ENCODE results near the gene B3GALT6. TPM values are rescaled to one million over a fixed set of nuclear protein-coding genes. Genes with fewer than 3 reads are reported as not detected.
A peak's percentile ranks its signal among the peaks of the same experiment; 100 is the strongest.
"Not testable (repeated sequence)": the region's sequence is repeated elsewhere in the genome, so short reads cannot be mapped to it uniquely, and the experiment has no call there.

Gene B3GALT6
- total RNA-seq, 2 donors from 2014 or later: 8.4 to 9.4 TPM

DNA sequence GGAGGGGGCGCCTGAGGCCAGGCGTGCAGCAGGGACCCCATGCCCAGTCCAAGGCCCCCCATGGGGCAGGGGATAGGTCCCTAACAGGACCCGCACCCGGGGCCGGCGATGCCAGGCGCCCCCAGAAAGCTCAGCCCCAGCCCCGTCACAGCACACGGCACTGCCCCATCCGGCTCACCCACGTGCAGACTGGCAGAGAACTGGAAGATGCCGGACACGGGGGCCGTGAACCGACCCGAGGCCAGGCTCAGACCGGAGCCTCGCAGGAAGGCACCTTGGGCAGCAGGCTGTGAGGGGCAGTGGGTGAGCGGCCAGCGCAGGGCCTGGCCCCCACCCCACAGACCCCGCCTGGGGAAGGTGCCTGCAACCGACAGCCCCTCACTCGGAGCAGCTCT is 11.2 kb downstream of the B3GALT6 start:
- no peaks in the 10 kb centered on the region for H3K4me1 Mint-ChIP-seq
- H3K27me3 Mint-ChIP-seq: no peaks in the 10 kb centered on the region
- H3K9me3 ChIP-seq (ENCODE audit: control insufficient read depth, low read length, poor library complexity, severe bottlenecking): no peaks in the 10 kb centered on the region
- no peak for ATAC-seq
- H3K27ac Mint-ChIP-seq: no peak overlapping the region
- no peak for DNase-seq
- no peak overlapping the region for H3K4me3 Mint-ChIP-seq
- no peaks in the 10 kb centered on the region for H3K36me3 Mint-ChIP-seq (ENCODE audit: low read depth)

DNA sequence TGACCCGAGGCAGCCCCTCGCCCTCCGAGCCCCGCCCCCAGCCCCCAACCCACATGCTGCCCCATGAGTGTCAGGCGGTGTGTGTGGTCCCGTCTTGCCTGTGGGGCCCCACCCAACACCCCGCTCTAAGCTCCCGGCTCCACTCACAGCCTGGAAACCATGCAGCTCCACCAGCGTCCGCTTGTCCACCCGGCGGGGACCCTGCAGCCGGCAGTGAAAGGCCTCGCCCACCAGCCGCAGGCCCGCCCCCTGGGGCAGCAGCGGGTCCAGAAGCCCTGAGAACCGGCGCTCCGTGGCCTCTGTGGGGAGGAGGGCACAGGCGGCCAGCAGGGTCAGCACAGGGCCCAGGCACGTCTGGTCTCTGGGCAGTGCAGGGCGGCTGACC is 11.8 kb downstream of the B3GALT6 start:
- ATAC-seq: no peak

DNA sequence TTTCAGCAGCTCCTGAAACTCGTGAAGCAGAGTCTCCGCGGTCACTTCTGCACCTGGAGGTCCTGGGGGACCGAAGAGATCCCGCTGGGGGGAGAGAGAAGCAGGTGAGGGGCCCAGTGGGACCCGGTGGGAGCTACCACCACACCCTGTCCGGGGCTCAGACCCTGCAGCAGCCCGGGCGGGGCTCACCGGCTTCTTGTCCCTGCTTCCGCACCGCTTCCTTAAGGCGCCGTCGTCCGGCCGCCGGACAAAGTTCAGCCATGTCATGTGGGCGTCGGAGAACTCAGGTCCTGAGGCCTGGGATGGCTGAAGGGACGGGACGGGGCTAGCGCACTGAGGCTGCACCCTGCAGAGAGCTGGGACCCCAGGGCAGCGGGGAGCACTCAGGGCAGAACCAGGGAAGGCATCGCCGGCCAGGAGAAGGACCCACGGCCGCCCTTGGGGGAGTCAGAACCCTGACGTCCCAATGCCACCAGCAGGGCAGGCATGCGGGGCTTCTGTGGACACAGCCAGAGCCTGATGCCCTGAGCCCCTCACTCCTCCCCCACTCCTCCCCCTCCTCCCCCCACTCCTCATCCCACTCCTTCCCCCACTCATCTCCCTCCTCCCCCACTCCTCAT is 12.3 kb downstream of the B3GALT6 start:
- H3K4me3 Mint-ChIP-seq: no peak overlapping the region
- no peaks in the 10 kb centered on the region for H3K36me3 Mint-ChIP-seq (ENCODE audit: low read depth)
- no peaks in the 10 kb centered on the region for H3K27me3 Mint-ChIP-seq
- ATAC-seq: no peak
- no peaks in the 10 kb centered on the region for H3K4me1 Mint-ChIP-seq
- H3K27ac Mint-ChIP-seq: no peak overlapping the region
- no peaks in the 10 kb centered on the region for H3K9me3 ChIP-seq (ENCODE audit: control insufficient read depth, low read length, poor library complexity, severe bottlenecking)
- no peak for DNase-seq

More for the DNA sequence above, 11.8 kb downstream of the B3GALT6 start:
- Mint-ChIP-seq H3K27me3 (no peaks in the 10 kb centered on the region), H3K4me3 (no peak overlapping the region), H3K36me3 (ENCODE audit: low read depth) (no peaks in the 10 kb centered on the region), H3K27ac (no peak overlapping the region), H3K4me1 (no peaks in the 10 kb centered on the region)
- no peak for DNase-seq
- no peaks in the 10 kb centered on the region for H3K9me3 ChIP-seq (ENCODE audit: control insufficient read depth, low read length, poor library complexity, severe bottlenecking)

DNA sequence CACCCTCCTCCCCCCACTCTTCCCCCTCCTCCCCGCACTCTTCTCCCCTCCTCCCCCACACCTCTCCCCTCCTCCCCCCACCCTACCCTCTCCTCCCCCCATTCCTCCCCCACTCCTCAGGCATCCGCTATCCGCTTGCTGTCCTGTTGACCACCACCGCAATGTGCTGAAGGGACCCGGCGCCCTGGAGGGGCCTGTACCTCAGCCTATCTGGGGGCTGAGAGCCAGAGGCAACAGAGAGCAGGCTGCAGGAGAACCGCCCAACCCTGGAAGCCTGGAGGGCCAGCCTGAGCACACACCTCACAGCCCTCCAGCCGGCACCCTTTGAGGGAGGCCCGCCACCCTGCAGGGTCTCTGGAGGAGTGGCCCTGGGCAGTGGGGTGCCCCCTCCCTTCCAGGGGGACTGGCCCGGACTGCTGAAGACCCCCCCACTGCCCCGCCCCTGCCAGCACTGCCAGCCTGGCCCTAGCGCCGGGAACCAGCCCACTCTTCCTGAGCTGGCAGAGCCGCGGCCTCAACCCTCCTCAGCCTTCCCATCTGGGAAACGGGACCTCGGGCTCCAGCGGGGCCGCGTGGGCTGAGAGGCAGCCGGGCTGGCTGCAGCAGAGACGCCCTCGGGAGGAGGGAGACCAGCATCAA is 13.3 kb downstream of the B3GALT6 start:
- Mint-ChIP-seq H3K4me3 (no peak overlapping the region), H3K4me1 (no peaks in the 10 kb centered on the region), H3K36me3 (ENCODE audit: low read depth) (no peaks in the 10 kb centered on the region), H3K27ac (no peak overlapping the region), H3K27me3 (no peaks in the 10 kb centered on the region)
- no peaks in the 10 kb centered on the region for H3K9me3 ChIP-seq (ENCODE audit: control insufficient read depth, low read length, poor library complexity, severe bottlenecking)
- ATAC-seq (no peak), DNase-seq (no peak)

DNA sequence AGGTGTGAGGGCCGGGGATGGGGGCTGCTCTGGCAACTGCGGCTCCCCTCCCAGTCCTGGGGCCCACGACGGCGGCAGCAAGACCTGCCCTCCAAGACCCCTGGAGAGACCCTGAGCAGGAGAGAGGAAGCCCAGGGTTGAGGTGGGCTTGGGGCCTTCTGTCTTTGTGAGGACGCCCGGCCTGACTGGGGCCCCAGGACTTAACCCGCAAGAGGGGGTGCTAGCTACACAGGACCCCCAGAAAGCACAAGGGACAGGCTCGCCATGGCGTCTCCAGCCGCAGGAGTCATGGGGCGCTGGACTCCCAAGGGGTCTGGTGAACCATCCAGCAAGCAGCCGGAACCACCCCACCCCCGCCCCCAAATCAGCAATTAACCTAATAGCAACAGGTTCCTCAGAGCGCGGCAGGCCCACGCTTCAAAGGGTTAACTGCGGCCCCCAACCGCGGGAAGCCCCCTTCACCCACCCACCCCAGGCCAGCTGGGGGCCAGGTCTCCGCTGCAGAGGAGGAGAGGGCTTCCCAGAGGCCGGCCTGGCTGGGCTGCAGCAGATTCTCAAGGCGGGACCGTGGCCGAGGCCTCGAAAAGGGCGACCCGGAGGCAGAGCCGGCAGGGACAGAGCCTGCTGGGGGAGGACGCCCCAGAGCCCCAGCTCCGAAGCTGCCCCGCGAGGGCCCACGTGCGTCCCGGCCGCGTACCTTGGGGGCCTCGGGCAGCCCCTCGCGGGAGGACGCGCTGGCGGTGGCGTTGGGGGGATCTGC is 14.0 kb downstream of the B3GALT6 start:
- H3K4me3 Mint-ChIP-seq: no peak overlapping the region
- H3K27ac Mint-ChIP-seq: no peak overlapping the region
- ATAC-seq: no peak

DNA sequence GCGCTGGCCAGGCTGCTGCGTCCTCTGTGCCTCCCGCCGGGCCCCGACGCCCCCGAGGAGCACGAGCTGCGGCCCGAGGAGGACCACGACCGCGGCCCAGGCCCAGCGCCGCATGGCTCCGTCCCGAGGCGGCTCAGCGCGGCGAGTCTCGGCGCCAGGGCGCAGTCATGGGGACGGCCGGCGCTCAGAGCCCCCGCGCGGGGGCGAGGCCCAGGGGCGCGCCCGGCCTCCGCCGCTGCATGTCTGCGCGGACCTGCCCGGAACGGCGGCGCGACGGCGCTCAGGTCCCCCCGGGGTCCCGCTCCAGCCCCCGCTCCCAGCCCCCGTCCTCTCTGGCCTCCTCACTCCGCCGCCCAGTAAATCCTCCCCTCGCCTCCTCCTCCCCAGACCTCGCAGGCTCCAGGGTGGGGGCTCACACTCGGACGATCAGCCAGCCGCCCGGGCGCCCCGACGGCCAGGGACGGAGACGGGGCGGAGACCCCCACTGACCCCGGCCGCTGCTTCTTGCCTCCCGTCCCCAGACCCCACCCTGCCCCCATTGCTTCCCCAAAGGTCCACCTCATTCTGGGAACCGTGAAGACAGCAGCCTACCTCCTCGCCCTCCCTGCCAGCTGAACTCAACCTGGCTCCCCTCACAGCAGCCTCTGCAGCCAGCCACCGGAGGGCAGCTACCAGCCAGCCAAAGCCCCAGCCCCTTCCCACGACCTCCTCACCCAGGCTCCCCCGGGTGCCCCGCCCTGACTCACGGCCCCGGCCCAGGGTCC is 14.7 kb downstream of the B3GALT6 start, which contains the start of gene C1QTNF12:
Gene C1QTNF12, minus strand, starts transcription at position 146 of the 764 bp plus-strand sequence. Its CDS starts 32 bp downstream, at position 114.
- H3K4me1 Mint-ChIP-seq: peaks cover 4% of the 10 kb centered on the region
- H3K9me3 ChIP-seq (ENCODE audit: control insufficient read depth, low read length, poor library complexity, severe bottlenecking): no peaks in the 10 kb centered on the region
- no peak for ATAC-seq

More for the DNA sequence above, 14.0 kb downstream of the B3GALT6 start:
- Mint-ChIP-seq H3K27me3 (no peaks in the 10 kb centered on the region), H3K4me1 (peaks cover 3% of the 10 kb centered on the region), H3K36me3 (ENCODE audit: low read depth) (no peaks in the 10 kb centered on the region)
- DNase-seq: no peak
- no peaks in the 10 kb centered on the region for H3K9me3 ChIP-seq (ENCODE audit: control insufficient read depth, low read length, poor library complexity, severe bottlenecking)

DNA sequence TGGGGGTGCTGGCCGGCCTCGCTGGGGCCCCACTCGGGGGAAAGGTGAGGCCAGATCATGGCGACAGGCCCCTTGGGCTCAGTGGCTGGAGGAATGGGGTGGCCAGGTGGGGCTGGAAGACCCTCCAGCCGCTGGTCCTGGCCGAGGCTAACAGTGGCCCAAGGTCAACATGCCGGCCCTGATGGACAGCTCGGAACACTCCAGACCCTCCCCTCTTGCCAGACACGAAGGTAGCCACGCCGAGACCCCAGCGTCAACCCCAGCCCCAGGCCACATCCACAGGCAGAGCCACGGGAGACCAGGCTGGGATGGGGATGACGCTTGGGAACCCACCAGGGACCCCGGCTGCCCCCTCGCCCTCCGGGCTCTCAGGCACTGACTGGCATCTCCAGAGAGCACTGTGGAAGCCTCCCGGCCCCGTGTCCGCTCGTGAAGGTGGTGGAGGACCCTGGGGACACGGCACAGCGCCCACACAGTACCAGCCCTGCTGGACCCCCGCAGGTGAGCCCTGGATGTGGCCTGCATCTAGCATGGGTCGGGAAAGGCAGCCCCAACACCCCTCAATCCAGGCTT is 15.4 kb downstream of the B3GALT6 start:
- peaks cover 4% of the 10 kb centered on the region for H3K4me1 Mint-ChIP-seq
- H3K27ac Mint-ChIP-seq: no peak overlapping the region
- ATAC-seq: no peak
- no peaks in the 10 kb centered on the region for H3K9me3 ChIP-seq (ENCODE audit: control insufficient read depth, low read length, poor library complexity, severe bottlenecking)
- no peak overlapping the region for H3K4me3 Mint-ChIP-seq
- H3K27me3 Mint-ChIP-seq: no peaks in the 10 kb centered on the region
- no peaks in the 10 kb centered on the region for H3K36me3 Mint-ChIP-seq (ENCODE audit: low read depth)
- DNase-seq: no peak

More for the DNA sequence above, 14.7 kb downstream of the B3GALT6 start, which contains the start of gene C1QTNF12:
- no peak within 1 kb of the TSS for H3K4me3 Mint-ChIP-seq
- no peaks in the 10 kb centered on the region for H3K27me3 Mint-ChIP-seq
- no peak for DNase-seq
- no peaks in the 10 kb centered on the region for H3K36me3 Mint-ChIP-seq (ENCODE audit: low read depth)
- no peak within 1 kb of the TSS for H3K27ac Mint-ChIP-seq

DNA sequence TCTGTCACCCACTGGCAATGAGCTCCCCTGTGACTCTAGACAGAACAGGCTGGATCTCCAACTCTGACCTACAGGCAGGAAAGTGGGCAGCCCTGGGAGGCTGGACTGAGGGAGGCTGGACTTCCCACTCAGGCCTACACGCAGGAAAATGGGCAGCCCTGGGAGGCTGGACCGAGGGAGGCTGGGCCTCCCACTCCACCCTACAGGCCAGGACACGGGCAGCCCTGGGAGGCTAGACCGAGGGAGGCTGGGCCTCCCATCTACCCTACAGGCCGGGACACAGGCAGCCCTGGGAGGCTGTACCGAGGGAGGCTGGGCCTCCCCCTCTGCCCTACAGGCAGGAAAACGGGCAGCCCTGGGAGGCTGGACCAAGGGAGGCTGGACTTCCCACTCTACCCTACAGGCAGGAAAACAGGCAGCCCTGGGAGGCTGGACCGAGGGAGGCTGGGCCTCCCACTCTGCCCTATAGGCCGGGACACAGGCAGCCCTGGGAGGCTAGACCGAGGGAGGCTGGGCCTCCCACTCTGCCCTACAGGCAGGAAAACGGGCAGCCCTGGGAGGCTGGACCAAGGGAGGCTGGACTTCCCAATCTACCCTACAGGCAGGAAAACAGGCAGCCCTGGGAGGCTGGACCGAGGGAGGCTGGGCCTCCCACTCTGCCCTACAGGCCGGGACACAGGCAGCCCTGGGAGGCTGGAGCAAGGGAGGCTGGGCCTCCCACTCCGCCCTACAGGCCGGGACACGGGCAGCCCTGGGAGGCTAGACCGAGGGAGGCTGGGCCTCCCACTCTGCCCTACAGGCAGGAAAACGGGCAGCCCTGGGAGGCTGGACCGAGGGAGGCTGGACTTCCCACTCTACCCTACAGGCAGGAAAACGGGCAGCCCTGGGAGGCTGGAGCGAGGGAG is 16.2 kb downstream of the B3GALT6 start:
- H3K9me3 ChIP-seq (ENCODE audit: control insufficient read depth, low read length, poor library complexity, severe bottlenecking); H3K27me3 Mint-ChIP-seq; H3K4me3 Mint-ChIP-seq; ATAC-seq; H3K36me3 Mint-ChIP-seq (ENCODE audit: low read depth); H3K27ac Mint-ChIP-seq; H3K4me1 Mint-ChIP-seq; DNase-seq: not testable (repeated sequence)

DNA sequence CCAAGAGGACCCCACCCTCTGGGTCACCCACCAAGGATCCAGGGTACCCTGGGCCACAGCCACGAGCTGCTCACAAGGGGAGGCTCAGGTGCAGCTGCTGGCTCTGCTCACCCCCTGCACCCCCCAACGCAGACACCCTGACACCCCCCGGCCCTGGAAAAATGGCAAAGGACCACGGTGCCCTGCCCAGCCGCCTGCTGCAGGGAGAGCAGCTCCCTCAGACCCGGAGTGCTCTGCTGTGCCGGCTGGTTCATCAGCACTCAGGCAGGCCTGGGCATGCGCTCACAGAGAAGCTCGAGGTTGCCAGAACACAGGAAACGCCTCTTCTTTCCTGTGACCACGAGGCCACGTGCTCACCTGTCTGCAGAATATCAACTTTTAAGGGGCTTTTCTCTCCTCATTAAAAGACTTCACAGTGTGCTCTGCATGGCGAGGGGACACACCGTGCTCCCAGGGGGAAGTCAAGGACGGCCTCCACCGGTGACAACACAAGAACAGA is 18.8 kb downstream of the B3GALT6 start:
- H3K27ac Mint-ChIP-seq: peak overlapping the region; percentile 92
- H3K4me1 Mint-ChIP-seq: peaks cover 7% of the 10 kb centered on the region
- no peaks in the 10 kb centered on the region for H3K27me3 Mint-ChIP-seq
- peak in 2 of 3 donors; percentile 61 to 63 for DNase-seq
- no peaks in the 10 kb centered on the region for H3K9me3 ChIP-seq (ENCODE audit: control insufficient read depth, low read length, poor library complexity, severe bottlenecking)
- H3K4me3 Mint-ChIP-seq: peak overlapping the region; percentile 68
- peak; percentile 98 for ATAC-seq
- H3K36me3 Mint-ChIP-seq (ENCODE audit: low read depth): no peaks in the 10 kb centered on the region

DNA sequence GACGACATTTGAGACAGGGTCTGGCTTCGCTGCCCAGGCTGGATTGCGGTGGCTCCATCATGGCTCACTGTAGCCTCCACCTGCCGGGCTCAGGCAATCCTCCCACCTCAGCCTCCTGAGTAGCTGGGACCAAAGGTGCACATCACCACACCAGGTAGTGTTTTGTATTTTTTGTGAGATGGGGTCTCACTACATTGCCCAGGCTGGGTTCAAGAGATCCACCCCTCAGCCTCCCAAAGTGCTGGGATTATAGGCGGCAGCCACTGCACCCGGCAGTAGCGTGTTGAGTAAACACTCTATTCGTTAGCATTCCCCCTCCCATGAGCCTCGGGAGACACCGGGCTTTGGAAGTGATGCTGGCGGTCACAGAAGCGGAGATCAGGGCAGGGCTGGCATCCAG is 21.3 kb downstream of the B3GALT6 start:
- H3K9me3 ChIP-seq (ENCODE audit: control insufficient read depth, low read length, poor library complexity, severe bottlenecking): no peaks in the 10 kb centered on the region
- Mint-ChIP-seq H3K36me3 (ENCODE audit: low read depth) (no peaks in the 10 kb centered on the region), H3K4me3 (no peak overlapping the region), H3K27me3 (no peaks in the 10 kb centered on the region), H3K27ac (no peak overlapping the region), H3K4me1 (peaks cover 11% of the 10 kb centered on the region)
- ATAC-seq (no peak), DNase-seq (no peak)

DNA sequence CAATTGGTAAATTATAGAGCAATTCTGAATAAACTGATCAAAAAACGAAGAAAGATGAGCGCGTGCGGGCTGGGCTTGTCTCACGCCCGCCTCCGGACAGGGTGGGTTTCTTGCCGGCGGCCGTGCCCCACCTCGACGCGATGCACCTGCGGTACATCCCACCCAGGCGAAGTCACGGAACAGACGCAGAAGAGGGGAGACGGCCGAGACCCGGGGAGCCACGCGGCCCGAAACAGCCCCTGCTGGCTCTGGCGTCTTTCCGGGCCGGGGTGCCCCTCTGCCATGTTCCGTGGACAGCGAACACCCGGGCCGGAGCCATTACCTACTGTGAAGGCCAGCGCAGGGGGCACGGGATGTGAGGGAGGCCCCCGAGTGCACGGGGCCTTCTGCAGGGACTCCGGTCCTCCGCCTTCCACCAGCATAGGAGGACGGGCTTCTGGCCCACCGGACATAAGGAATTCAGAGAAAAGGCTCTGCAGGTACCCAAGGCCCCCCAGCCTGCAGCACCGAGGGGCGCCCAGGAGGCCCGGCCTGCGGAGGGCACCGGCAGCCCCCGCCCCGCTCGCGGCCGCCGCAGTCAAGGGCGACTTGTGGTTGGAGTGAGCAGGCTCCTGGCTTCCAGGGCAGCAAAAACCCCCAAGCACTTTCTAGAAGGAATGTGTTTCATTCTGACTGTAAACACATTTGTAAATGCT is 22.1 kb downstream of the B3GALT6 start:
- H3K27me3 Mint-ChIP-seq: no peaks in the 10 kb centered on the region
- H3K4me3 Mint-ChIP-seq: no peak overlapping the region
- ATAC-seq (no peak), DNase-seq (no peak)
- H3K9me3 ChIP-seq (ENCODE audit: control insufficient read depth, low read length, poor library complexity, severe bottlenecking): no peaks in the 10 kb centered on the region
- peaks cover 14% of the 10 kb centered on the region for H3K4me1 Mint-ChIP-seq
- H3K27ac Mint-ChIP-seq: peak overlapping the region; percentile 61
- no peaks in the 10 kb centered on the region for H3K36me3 Mint-ChIP-seq (ENCODE audit: low read depth)

Measured in T-helper 17 cell (primary cell).